ENCODE data around the gene RPS6KB1.

The RPS6KB1 gene

DNA sequence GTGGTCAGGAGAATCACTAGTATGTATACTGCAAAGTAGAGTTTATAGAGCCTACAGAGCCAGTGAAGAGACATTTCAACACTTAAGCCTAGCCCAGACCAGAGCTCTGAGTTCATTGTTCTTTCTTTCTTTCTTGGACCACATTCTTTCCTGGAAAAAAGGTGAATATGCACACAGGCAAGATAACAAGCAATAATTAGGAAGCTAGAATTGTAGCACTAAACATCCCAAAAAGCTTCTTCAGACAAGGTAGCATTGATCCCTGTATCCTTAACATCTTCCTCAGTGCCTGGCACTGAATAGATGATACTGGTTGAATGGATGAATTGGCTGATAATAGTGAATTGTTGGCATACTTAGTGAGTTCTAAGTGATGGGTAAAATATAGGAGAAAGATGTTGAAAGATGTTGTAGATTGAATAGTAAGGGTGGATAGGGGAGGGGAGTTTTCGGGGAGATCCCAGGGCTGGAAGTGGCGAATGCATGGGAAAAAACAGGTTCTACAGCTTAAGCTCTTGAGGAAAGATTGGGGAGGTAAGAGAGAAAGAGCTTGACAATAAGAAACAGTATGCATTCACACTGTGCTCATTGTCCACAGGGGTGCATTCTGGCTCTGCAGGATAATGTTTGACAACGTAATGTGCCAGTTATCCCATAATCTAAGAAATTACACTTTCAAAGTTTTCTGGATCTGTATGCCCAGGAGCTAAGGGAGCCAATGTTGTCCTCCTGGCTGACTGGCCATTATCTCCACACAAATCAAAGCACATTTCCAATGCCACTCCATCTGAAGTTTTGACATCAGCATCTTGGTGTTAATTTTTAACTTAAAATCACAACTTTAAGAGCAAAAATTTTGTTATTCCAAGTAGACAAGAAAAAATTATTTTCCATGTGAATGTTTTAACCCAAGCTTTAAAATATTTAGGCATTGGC is 35.8 kb upstream of the RPS6KB1 start:
- H3K36me3 ChIP-seq = peaks cover 20% of the 10 kb centered on the region
- H3K9me3 ChIP-seq (ENCODE audit: severe bottlenecking) = no peaks in the 10 kb centered on the region
- TF ChIP-seq, protein P1, sequence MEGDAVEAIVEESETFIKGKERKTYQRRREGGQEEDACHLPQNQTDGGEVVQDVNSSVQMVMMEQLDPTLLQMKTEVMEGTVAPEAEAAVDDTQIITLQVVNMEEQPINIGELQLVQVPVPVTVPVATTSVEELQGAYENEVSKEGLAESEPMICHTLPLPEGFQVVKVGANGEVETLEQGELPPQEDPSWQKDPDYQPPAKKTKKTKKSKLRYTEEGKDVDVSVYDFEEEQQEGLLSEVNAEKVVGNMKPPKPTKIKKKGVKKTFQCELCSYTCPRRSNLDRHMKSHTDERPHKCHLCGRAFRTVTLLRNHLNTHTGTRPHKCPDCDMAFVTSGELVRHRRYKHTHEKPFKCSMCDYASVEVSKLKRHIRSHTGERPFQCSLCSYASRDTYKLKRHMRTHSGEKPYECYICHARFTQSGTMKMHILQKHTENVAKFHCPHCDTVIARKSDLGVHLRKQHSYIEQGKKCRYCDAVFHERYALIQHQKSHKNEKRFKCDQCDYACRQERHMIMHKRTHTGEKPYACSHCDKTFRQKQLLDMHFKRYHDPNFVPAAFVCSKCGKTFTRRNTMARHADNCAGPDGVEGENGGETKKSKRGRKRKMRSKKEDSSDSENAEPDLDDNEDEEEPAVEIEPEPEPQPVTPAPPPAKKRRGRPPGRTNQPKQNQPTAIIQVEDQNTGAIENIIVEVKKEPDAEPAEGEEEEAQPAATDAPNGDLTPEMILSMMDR (IDR thresholded peaks at IDR 0.05; ENCODE audit: low read depth, low read length) = no peak
- no peaks in the 10 kb centered on the region for H3K27me3 ChIP-seq (ENCODE audit: insufficient read depth, low read depth, severe bottlenecking)
- H3K4me3 ChIP-seq (ENCODE audit: low read depth, low read length) = no peak overlapping the region
- H3K27ac ChIP-seq = no peak overlapping the region
- no peak for DNase-seq

GRCh38 chr17:59858167-59858816 is 34.6 kb upstream of the RPS6KB1 start:
- Histone ChIP-seq H3K4me3 (ENCODE audit: low read depth, low read length) (no peak overlapping the region), H3K9me3 (ENCODE audit: severe bottlenecking) (no peaks in the 10 kb centered on the region), H3K36me3 (peaks cover 28% of the 10 kb centered on the region), H3K27me3 (ENCODE audit: insufficient read depth, low read depth, severe bottlenecking) (no peaks in the 10 kb centered on the region), H3K27ac (no peak overlapping the region)
- no peak for DNase-seq
- TF ChIP-seq, protein P1 (IDR thresholded peaks at IDR 0.05; ENCODE audit: low read depth, low read length) = no peak

DNA sequence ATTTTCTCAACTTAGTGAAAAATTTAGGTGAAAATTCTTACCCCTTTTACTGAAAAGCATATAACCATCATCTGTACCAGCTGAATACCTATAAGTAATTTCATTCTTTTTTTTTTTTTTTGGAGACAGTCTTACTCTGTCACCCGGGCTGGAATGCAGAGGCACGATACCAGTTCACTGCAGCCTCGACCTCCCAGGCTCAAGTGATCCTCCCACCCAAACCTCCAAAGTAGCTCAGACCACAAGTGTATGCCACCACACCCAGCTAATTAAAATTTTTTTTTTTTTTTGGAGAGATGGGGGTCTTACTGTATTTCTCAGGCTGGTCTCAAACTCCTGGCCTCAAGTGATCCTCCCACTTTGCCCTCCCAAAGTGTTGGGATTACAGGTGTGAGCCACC is 34.0 kb upstream of the RPS6KB1 start:
- peaks cover 35% of the 10 kb centered on the region for H3K36me3 ChIP-seq
- H3K27me3 ChIP-seq (ENCODE audit: insufficient read depth, low read depth, severe bottlenecking) = no peaks in the 10 kb centered on the region
- no peak overlapping the region for H3K27ac ChIP-seq
- no peak overlapping the region for H3K4me3 ChIP-seq (ENCODE audit: low read depth, low read length)
- no peaks in the 10 kb centered on the region for H3K9me3 ChIP-seq (ENCODE audit: severe bottlenecking)
- DNase-seq = no peak
- TF ChIP-seq, protein P1 (IDR thresholded peaks at IDR 0.05; ENCODE audit: low read depth, low read length) = no peak

GRCh38 chr17:59859444-59860025 is 33.4 kb upstream of the RPS6KB1 start:
- Histone ChIP-seq H3K4me3 (ENCODE audit: low read depth, low read length) (no peak overlapping the region), H3K27me3 (ENCODE audit: insufficient read depth, low read depth, severe bottlenecking) (no peaks in the 10 kb centered on the region), H3K36me3 (peaks cover 41% of the 10 kb centered on the region), H3K27ac (no peak overlapping the region), H3K9me3 (ENCODE audit: severe bottlenecking) (no peaks in the 10 kb centered on the region)
- TF ChIP-seq, protein P1 (IDR thresholded peaks at IDR 0.05; ENCODE audit: low read depth, low read length) = no peak
- no peak for DNase-seq

DNA sequence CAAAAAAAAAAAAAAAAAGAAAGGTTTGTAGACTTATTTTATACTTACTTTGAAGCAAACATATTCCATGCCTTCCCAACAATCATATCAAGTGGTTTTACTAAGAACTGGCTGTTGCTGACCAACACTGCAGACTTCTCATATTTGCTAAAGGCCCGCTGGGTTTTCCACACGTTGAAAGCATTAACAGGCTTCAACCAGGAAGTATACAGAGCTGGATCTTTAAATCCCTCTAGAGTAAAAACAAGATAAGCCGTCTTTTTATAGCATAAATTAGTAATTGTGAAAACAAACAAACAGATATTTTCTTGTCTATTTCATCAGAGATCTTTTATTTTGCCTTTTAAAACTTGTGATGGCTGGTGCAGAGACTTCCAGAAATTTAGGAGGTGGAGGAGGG is 29.3 kb upstream of the RPS6KB1 start:
- TF ChIP-seq, protein P1 (IDR thresholded peaks at IDR 0.05; ENCODE audit: low read depth, low read length) = no peak

More for the DNA sequence above, 29.3 kb upstream of the RPS6KB1 start:
- no peaks in the 10 kb centered on the region for H3K27me3 ChIP-seq (ENCODE audit: insufficient read depth, low read depth, severe bottlenecking)
- no peak overlapping the region for H3K4me3 ChIP-seq (ENCODE audit: low read depth, low read length)
- no peaks in the 10 kb centered on the region for H3K9me3 ChIP-seq (ENCODE audit: severe bottlenecking)
- no peak overlapping the region for H3K27ac ChIP-seq
- H3K36me3 ChIP-seq = peaks cover 68% of the 10 kb centered on the region
- no peak for DNase-seq
